Measurements from ENCODE around the gene MCF2L2.

MCF2L2 gene

GRCh38 chr3:183134844-183135243, 293.6 kb downstream of the MCF2L2 start:
- no peak for DNase-seq (ENCODE audit: low read depth)
- H3K4me3 ChIP-seq (ENCODE audit: low read depth, low read length): no peak overlapping the region
- TF ChIP-seq CTCF (IDR thresholded peaks at IDR 0.05; ENCODE audit: low read depth, low read length, missing control alignments): no peak

GRCh38 chr3:183132409-183132808, 296.0 kb downstream of the MCF2L2 start:
- in situ Hi-C loops (cut with HindIII; ENCODE audit: low sequenced_read_pairs): no loop called here
- no peak overlapping the region for H3K4me3 ChIP-seq (ENCODE audit: low read depth, low read length)
- no peak for TF ChIP-seq CTCF (IDR thresholded peaks at IDR 0.05; ENCODE audit: low read depth, low read length, missing control alignments)
- DNase-seq (ENCODE audit: low read depth): no peak

More at GRCh38 chr3:183134844-183135243, 293.6 kb downstream of the MCF2L2 start:
- in situ Hi-C loops (cut with HindIII; ENCODE audit: low sequenced_read_pairs): no loop called here

- TF ChIP-seq CTCF (IDR thresholded peaks at IDR 0.05; ENCODE audit: low read depth, low read length, missing control alignments): no peak
- no peak overlapping the region for H3K4me3 ChIP-seq (ENCODE audit: low read depth, low read length)
- in situ Hi-C loops (cut with HindIII; ENCODE audit: low sequenced_read_pairs): no loop called here
- DNase-seq (ENCODE audit: low read depth): no peak
These were observed 296.7 kb downstream of the MCF2L2 start for GRCh38 chr3:183131735-183132134.

GRCh38 chr3:183131186-183131725, 297.2 kb downstream of the MCF2L2 start:
- TF ChIP-seq CTCF (IDR thresholded peaks at IDR 0.05; ENCODE audit: low read depth, low read length, missing control alignments): no peak
- H3K4me3 ChIP-seq (ENCODE audit: low read depth, low read length): no peak overlapping the region
- in situ Hi-C loops (cut with HindIII; ENCODE audit: low sequenced_read_pairs): no loop called here
- no peak for DNase-seq (ENCODE audit: low read depth)

- no peak for TF ChIP-seq CTCF (IDR thresholded peaks at IDR 0.05; ENCODE audit: low read depth, low read length, missing control alignments)
- in situ Hi-C loops (cut with HindIII; ENCODE audit: low sequenced_read_pairs): no loop called here
- DNase-seq (ENCODE audit: low read depth): no peak
- no peak overlapping the region for H3K4me3 ChIP-seq (ENCODE audit: low read depth, low read length)
These were observed 299.2 kb downstream of the MCF2L2 start for GRCh38 chr3:183129243-183129642.

- in situ Hi-C loops (cut with HindIII; ENCODE audit: low sequenced_read_pairs): no loop called here
- H3K4me3 ChIP-seq (ENCODE audit: low read depth, low read length): no peak overlapping the region
- TF ChIP-seq CTCF (IDR thresholded peaks at IDR 0.05; ENCODE audit: low read depth, low read length, missing control alignments): no peak
- no peak for DNase-seq (ENCODE audit: low read depth)
These were observed 299.7 kb downstream of the MCF2L2 start for GRCh38 chr3:183128709-183129108.

All from astrocyte of the cerebellum (primary cell).